WTC11 (cell line): ENCODE measurements around the gene CABLES1. TPM values are rescaled to one million over a fixed set of nuclear protein-coding genes. Genes with fewer than 3 reads are reported as not detected.

Experiments
- ATAC-seq: fragments of 200-7000 bp; cut with Tn5 transposase; 2 replicates; pipeline ENCODE4 v1.10.0; 2021; ENCODE audit warnings: mild to moderate bottlenecking, moderate library complexity
- CTCF ChIA-PET: fragments of 300-600 bp; sonication (Branson Sonifier 250); formaldehyde crosslinking; loops from one replicate; lab custom pipeline; 2021; ENCODE audit warnings: antibody characterized with exemption; lab: Charles Lee
- POLR2A ChIA-PET: fragments of 350-600 bp; sonication (Branson Sonifier 250); formaldehyde crosslinking; loops from one replicate; lab custom pipeline; 2021; ENCODE audit warnings: antibody characterized with exemption; lab: Charles Lee
- DNase-seq: peaks from one replicate; pipeline ENCODE4 v3.0.0; 2021; ENCODE audit warnings: low spot score
- H3K27ac Mint-ChIP-seq: 2 replicates; pipeline ENCODE4 v1.8.0; 2021; ENCODE audit warnings: mixed read lengths
- H3K27me3 Mint-ChIP-seq: 2 replicates; pipeline ENCODE4 v1.8.0; 2021; ENCODE audit warnings: low read depth, mild to moderate bottlenecking, moderate library complexity, mixed read lengths
- H3K36me3 Mint-ChIP-seq: 2 replicates; pipeline ENCODE4 v1.8.0; 2021; ENCODE audit warnings: mixed read lengths
- H3K4me1 Mint-ChIP-seq: 2 replicates; pipeline ENCODE4 v1.8.0; 2022; ENCODE audit warnings: mixed read lengths
- H3K4me3 Mint-ChIP-seq: 2 replicates; pipeline ENCODE4 v1.8.0; 2021; ENCODE audit warnings: mild to moderate bottlenecking, moderate library complexity, mixed read lengths
- H3K9me3 Mint-ChIP-seq: 2 replicates; pipeline ENCODE4 v1.8.0; 2021; ENCODE audit warnings: mixed read lengths
- FOXP1 ChIP-seq: sonication (generic); formaldehyde crosslinking; IDR thresholded peaks from 2 replicates; pipeline ENCODE4 v1.8.0; 2022; ENCODE audit warnings: missing genetic modification reagents, mild to moderate bottlenecking, moderate library complexity, borderline replicate concordance
- GABPB1 ChIP-seq: sonication (generic); formaldehyde crosslinking; IDR thresholded peaks from 2 replicates; pipeline ENCODE4 v1.8.1; 2023; ENCODE audit warnings: mild to moderate bottlenecking, missing genetic modification reagents
- MXD4 ChIP-seq: fragments of 250-450 bp; sonication (Bioruptor Pico); IDR thresholded peaks from 2 replicates; pipeline ENCODE4 v1.8.0; 2021; ENCODE audit warnings: mild to moderate bottlenecking, moderate library complexity, borderline replicate concordance
- NR3C1 ChIP-seq: sonication (generic); formaldehyde crosslinking; conservative IDR thresholded peaks from 2 replicates; pipeline ENCODE4 v1.8.1; 2023; ENCODE audit warnings: low read depth, mild to moderate bottlenecking, missing genetic modification reagents
- OVOL2 ChIP-seq: fragments of 250-450 bp; sonication (Bioruptor Pico); IDR thresholded peaks from 2 replicates; pipeline ENCODE4 v1.9.0; 2021; ENCODE audit warnings: mild to moderate bottlenecking, borderline replicate concordance
- TCF7 ChIP-seq: sonication (generic); formaldehyde crosslinking; IDR thresholded peaks from 2 replicates; pipeline ENCODE4 v1.8.0; 2022; ENCODE audit warnings: mild to moderate bottlenecking, low read depth, missing genetic modification reagents, moderate library complexity
- TP53 ChIP-seq: sonication (generic); formaldehyde crosslinking; IDR thresholded peaks from 2 replicates; pipeline ENCODE4 v1.8.1; 2023; ENCODE audit warnings: mild to moderate bottlenecking, missing genetic modification reagents
- ZBTB21 ChIP-seq: sonication (generic); formaldehyde crosslinking; IDR thresholded peaks from 2 replicates; pipeline ENCODE4 v1.8.1; 2023; ENCODE audit warnings: mild to moderate bottlenecking, missing genetic modification reagents, borderline replicate concordance
- ZNF263 ChIP-seq: sonication (generic); formaldehyde crosslinking; IDR thresholded peaks from 2 replicates; pipeline ENCODE4 v1.8.1; 2022; ENCODE audit warnings: low read depth, mild to moderate bottlenecking, moderate library complexity, missing genetic modification reagents
- total RNA-seq: library from RNA; stranded (reverse); gene quantifications from 3 replicates; pipeline ENCODE4 v1.2.3, GENCODE V29; 2021
- TF ChIP-seq, protein P1 (sequence below): sonication (generic); formaldehyde crosslinking; IDR thresholded peaks from 2 replicates; pipeline ENCODE4 v1.8.0; 2023; ENCODE audit warnings: mild to moderate bottlenecking, missing genetic modification reagents
- TF ChIP-seq, protein P2 (sequence below): sonication (generic); formaldehyde crosslinking; IDR thresholded peaks from 2 replicates; pipeline ENCODE4 v1.8.0; 2022; ENCODE audit warnings: missing genetic modification reagents
- TF ChIP-seq, protein P3 (sequence below): sonication (generic); formaldehyde crosslinking; IDR thresholded peaks from 2 replicates; pipeline ENCODE4 v1.8.0; 2023; ENCODE audit warnings: missing genetic modification reagents, mild to moderate bottlenecking, borderline replicate concordance
- TF ChIP-seq, protein P4 (sequence below): fragments of 250-450 bp; sonication (Bioruptor Pico); IDR thresholded peaks from 2 replicates; pipeline ENCODE4 v1.9.0; 2021; ENCODE audit warnings: mild to moderate bottlenecking

Gene CABLES1
- total RNA-seq, 1 experiment from 2014 or later = 17.0 TPM

DNA sequence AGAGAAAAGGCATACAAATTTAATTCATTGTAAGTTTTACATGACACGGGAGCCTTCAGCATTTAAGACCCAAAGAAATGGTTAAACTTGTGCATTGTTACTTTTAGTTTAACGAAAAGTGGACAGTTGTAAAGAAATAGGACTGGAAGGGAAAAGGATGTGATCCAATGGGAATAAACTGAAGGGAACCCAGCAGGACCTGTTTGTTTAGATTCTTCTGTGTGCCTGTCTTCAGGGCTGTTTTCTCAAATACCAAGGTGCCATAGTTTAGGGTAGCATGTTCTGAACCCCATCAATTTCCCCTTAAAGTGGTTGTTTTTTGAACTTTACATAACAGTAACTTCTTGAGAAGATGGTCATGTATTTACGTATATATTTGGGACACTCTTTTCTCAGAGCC lies 30.3 kb upstream of the CABLES1 start (continued):
- TF ChIP-seq, protein P1, sequence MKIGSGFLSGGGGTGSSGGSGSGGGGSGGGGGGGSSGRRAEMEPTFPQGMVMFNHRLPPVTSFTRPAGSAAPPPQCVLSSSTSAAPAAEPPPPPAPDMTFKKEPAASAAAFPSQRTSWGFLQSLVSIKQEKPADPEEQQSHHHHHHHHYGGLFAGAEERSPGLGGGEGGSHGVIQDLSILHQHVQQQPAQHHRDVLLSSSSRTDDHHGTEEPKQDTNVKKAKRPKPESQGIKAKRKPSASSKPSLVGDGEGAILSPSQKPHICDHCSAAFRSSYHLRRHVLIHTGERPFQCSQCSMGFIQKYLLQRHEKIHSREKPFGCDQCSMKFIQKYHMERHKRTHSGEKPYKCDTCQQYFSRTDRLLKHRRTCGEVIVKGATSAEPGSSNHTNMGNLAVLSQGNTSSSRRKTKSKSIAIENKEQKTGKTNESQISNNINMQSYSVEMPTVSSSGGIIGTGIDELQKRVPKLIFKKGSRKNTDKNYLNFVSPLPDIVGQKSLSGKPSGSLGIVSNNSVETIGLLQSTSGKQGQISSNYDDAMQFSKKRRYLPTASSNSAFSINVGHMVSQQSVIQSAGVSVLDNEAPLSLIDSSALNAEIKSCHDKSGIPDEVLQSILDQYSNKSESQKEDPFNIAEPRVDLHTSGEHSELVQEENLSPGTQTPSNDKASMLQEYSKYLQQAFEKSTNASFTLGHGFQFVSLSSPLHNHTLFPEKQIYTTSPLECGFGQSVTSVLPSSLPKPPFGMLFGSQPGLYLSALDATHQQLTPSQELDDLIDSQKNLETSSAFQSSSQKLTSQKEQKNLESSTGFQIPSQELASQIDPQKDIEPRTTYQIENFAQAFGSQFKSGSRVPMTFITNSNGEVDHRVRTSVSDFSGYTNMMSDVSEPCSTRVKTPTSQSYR (CRISPR knock-in tag) = no peak
- TF ChIP-seq, protein P2, sequence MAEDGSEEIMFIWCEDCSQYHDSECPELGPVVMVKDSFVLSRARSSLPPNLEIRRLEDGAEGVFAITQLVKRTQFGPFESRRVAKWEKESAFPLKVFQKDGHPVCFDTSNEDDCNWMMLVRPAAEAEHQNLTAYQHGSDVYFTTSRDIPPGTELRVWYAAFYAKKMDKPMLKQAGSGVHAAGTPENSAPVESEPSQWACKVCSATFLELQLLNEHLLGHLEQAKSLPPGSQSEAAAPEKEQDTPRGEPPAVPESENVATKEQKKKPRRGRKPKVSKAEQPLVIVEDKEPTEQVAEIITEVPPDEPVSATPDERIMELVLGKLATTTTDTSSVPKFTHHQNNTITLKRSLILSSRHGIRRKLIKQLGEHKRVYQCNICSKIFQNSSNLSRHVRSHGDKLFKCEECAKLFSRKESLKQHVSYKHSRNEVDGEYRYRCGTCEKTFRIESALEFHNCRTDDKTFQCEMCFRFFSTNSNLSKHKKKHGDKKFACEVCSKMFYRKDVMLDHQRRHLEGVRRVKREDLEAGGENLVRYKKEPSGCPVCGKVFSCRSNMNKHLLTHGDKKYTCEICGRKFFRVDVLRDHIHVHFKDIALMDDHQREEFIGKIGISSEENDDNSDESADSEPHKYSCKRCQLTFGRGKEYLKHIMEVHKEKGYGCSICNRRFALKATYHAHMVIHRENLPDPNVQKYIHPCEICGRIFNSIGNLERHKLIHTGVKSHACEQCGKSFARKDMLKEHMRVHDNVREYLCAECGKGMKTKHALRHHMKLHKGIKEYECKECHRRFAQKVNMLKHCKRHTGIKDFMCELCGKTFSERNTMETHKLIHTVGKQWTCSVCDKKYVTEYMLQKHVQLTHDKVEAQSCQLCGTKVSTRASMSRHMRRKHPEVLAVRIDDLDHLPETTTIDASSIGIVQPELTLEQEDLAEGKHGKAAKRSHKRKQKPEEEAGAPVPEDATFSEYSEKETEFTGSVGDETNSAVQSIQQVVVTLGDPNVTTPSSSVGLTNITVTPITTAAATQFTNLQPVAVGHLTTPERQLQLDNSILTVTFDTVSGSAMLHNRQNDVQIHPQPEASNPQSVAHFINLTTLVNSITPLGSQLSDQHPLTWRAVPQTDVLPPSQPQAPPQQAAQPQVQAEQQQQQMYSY (CRISPR knock-in tag) = no peak
- TF ChIP-seq OVOL2 = no peak

DNA sequence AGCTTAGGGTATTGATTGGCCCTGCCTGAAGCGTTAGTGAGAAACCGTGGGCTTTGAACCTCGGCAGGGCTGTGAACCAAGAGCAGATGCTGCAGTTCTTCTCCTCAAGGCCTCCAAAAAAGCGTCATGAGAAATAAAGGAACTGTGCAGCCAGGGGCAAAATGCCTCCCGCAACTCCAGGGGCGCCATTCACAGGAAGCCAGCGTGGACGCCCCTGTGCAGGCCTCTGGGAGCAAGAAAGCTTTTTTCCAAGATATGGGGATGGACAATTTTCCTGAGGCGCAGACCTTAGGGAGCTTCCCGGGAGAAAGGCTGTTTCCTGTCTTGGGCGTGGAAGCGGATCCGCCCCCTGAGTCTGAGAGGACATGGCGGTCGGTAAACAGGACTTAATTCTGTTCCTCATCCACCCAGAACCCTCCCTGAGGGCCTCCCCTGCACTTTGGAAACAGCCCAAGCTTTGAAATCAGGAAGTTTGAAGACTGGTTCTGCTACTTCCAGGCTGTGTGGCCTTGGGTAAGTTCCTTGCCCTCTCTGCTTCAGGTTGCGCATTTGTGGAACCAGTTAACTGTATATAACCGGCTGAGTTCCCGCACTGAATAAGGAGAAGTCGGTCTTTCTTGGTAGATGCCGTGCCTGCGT lies 29.6 kb upstream of the CABLES1 start:
- no peaks in the 10 kb centered on the region for H3K9me3 Mint-ChIP-seq
- DNase-seq (no peak), ATAC-seq (no peak)
- H3K4me1 Mint-ChIP-seq = peaks cover 14% of the 10 kb centered on the region; the same call in 1 of the 2 replicates
- POLR2A ChIA-PET = no interaction called here
- TF ChIP-seq FOXP1 (CRISPR knock-in tag) (no peak), TCF7 (CRISPR knock-in tag) (no peak)
- TF ChIP-seq, protein P2 (CRISPR knock-in tag) = 0 out of 2 replicates have a peak, but pooled peaks have one; percentile 9
- no peaks in the 10 kb centered on the region for H3K36me3 Mint-ChIP-seq
- CTCF ChIA-PET = no interaction called here
- no peaks in the 10 kb centered on the region for H3K27me3 Mint-ChIP-seq
- peak overlapping the region; percentile 25; the same call in 1 of the 2 replicates for H3K27ac Mint-ChIP-seq
- H3K4me3 Mint-ChIP-seq = no peak overlapping the region

DNA sequence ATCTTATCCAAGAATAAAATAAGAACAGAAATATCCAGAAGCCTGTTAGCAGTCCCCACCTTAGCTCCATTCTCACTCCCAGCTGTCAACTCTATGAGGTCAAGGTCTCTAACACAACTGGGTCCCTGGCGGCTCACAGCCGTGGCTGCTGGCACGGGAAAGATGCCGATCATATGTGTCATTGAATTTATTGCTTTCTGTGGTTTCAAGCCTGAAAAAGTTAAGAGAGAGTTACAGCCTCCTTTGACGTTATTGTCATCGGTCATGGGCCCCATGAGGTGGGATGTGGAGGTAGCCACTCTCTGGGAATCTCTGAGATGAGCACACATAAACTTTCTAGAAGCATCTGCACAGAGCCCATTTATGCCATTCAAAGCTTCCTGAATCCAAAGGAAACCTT lies 28.7 kb upstream of the CABLES1 start:
- no peaks in the 10 kb centered on the region for H3K9me3 Mint-ChIP-seq
- CTCF ChIA-PET = interaction anchor here (1.4 kb wide), 1 partner anchor 101 kb away, joined by 3 read pairs; no protein-coding TSS in a partner anchor
- TF ChIP-seq TP53 (CRISPR knock-in tag) (no peak), ZNF263 (CRISPR knock-in tag) (no peak), NR3C1 (CRISPR knock-in tag) (no peak)
- H3K27ac Mint-ChIP-seq = no peak overlapping the region
- POLR2A ChIA-PET = no interaction called here
- H3K27me3 Mint-ChIP-seq = peaks cover under 1% of the 10 kb centered on the region; the same call in 1 of the 2 replicates
- H3K36me3 Mint-ChIP-seq = no peaks in the 10 kb centered on the region
- DNase-seq (no peak), ATAC-seq (no peak)
- H3K4me3 Mint-ChIP-seq = no peak overlapping the region
- H3K4me1 Mint-ChIP-seq = peaks cover 14% of the 10 kb centered on the region; the same call in 1 of the 2 replicates

DNA sequence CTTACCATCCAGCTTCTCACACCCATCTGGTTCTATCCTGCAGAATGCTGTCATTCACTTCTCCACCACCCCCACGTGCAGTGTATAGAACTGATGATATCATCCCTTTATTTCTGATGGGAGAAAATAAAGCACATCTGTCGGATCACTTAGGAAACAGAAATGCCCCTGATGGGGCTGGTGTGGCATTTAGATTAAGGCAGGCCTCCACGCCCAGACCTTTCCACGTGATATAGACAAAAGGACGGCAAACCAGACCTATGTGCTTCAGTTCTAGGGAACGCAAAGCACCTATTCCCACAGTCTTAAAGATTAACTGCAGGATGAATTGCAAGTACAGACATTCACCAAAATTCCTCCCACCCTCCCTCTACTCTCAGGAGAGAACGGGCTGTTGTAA lies 27.6 kb upstream of the CABLES1 start:
- ChIA-PET CTCF (interaction anchor here (1.4 kb wide), 1 partner anchor 100 kb away, joined by 3 read pairs; no protein-coding TSS in a partner anchor), POLR2A (no interaction called here)
- Mint-ChIP-seq H3K27ac (no peak overlapping the region), H3K27me3 (peaks cover 10% of the 10 kb centered on the region), H3K4me3 (no peak overlapping the region), H3K36me3 (no peaks in the 10 kb centered on the region), H3K9me3 (peaks cover 5% of the 10 kb centered on the region), H3K4me1 (peaks cover 14% of the 10 kb centered on the region; the same call in 1 of the 2 replicates)
- DNase-seq = no peak
- no peak for ATAC-seq
- TF ChIP-seq, protein P3, sequence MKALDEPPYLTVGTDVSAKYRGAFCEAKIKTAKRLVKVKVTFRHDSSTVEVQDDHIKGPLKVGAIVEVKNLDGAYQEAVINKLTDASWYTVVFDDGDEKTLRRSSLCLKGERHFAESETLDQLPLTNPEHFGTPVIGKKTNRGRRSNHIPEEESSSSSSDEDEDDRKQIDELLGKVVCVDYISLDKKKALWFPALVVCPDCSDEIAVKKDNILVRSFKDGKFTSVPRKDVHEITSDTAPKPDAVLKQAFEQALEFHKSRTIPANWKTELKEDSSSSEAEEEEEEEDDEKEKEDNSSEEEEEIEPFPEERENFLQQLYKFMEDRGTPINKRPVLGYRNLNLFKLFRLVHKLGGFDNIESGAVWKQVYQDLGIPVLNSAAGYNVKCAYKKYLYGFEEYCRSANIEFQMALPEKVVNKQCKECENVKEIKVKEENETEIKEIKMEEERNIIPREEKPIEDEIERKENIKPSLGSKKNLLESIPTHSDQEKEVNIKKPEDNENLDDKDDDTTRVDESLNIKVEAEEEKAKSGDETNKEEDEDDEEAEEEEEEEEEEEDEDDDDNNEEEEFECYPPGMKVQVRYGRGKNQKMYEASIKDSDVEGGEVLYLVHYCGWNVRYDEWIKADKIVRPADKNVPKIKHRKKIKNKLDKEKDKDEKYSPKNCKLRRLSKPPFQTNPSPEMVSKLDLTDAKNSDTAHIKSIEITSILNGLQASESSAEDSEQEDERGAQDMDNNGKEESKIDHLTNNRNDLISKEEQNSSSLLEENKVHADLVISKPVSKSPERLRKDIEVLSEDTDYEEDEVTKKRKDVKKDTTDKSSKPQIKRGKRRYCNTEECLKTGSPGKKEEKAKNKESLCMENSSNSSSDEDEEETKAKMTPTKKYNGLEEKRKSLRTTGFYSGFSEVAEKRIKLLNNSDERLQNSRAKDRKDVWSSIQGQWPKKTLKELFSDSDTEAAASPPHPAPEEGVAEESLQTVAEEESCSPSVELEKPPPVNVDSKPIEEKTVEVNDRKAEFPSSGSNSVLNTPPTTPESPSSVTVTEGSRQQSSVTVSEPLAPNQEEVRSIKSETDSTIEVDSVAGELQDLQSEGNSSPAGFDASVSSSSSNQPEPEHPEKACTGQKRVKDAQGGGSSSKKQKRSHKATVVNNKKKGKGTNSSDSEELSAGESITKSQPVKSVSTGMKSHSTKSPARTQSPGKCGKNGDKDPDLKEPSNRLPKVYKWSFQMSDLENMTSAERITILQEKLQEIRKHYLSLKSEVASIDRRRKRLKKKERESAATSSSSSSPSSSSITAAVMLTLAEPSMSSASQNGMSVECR (CRISPR knock-in tag) = no peak
- TF ChIP-seq MXD4 (CRISPR knock-in tag) (no peak), ZBTB21 (CRISPR knock-in tag) (no peak), GABPB1 (CRISPR knock-in tag) (no peak)
- TF ChIP-seq, protein P4, sequence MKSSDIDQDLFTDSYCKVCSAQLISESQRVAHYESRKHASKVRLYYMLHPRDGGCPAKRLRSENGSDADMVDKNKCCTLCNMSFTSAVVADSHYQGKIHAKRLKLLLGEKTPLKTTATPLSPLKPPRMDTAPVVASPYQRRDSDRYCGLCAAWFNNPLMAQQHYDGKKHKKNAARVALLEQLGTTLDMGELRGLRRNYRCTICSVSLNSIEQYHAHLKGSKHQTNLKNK (CRISPR knock-in tag) = no peak
